Upper lobe of right lung (tissue), 1 donor: Measurements from ENCODE around the gene ANTXRL. TPM values are rescaled to one million over a fixed set of nuclear protein-coding genes. Genes with fewer than 3 reads are reported as not detected.

Experiments
- ATAC-seq: fragments of 200-7000 bp; cut with Tn5 transposase; one replicate; pipeline ENCODE4 v1.9.1; 2020; ENCODE audit warnings: mild to moderate bottlenecking, moderate library complexity
- DNase-seq: peaks from one replicate; pipeline ENCODE4 v3.0.0-alpha.2; 2020
- H3K27ac ChIP-seq: fragments of 200-600 bp; one replicate; pipeline ENCODE4 v1.8.0; 2022
- H3K27me3 ChIP-seq: fragments of 200-600 bp; one replicate; pipeline ENCODE4 v1.8.0; 2022; ENCODE audit warnings: mild to moderate bottlenecking
- H3K36me3 ChIP-seq: fragments of 200-600 bp; one replicate; pipeline ENCODE4 v1.8.0; 2022
- H3K4me1 ChIP-seq: fragments of 200-600 bp; one replicate; pipeline ENCODE4 v1.8.0; 2022
- H3K4me3 ChIP-seq: fragments of 200-600 bp; one replicate; pipeline ENCODE4 v1.8.0; 2022; ENCODE audit warnings: mild to moderate bottlenecking
- H3K9me3 ChIP-seq: fragments of 200-600 bp; one replicate; pipeline ENCODE4 v1.8.0; 2022
- intact Hi-C: fragments of 100-400 bp; cut with DNase I; formaldehyde crosslinking; loops from one replicate; pipeline ENCODE4 v1.11.0; 2022
- total RNA-seq: library from RNA; stranded (reverse); fragmentation: NEBNext Ultra II Directional; extraction: Animal tissue kit (Norgen Biotek cat#: 25700); gene quantifications from one replicate; pipeline ENCODE4 v1.2.1, GENCODE V29; 2021
- TF ChIP-seq, protein P1 (sequence below): fragments of 200-600 bp; IDR thresholded peaks from one replicate; pipeline ENCODE4 v1.8.0; 2022; ENCODE audit warnings: antibody characterized with exemption
- donor health status: DM: no; HTN: yes; CAD: no; lungs with severe emphysema.

The ANTXRL gene
- total RNA-seq, 1 donor from 2014 or later: not detected

DNA sequence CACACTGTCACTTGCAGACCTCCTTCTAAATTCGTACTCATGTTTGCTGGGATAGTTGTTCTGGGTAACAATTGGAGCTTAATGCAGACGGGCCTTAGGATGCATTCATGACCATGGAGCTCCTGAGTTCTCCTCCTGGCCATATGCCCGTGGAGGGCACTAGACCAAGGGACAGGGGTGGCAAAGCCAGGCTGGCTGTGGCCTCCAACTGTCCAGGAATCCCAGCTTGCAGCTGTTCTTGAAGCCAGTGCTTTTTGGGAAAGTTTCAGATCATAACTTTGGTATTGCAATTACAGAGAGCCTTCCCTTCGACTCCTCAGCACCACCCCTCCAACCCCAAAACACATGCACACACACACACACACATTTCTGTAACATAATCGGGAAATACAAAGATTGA, 30.6 kb downstream of the ANTXRL start:
- intact Hi-C loops: no loop called here
- no peak overlapping the region for H3K27ac ChIP-seq
- DNase-seq (no peak), ATAC-seq (no peak)
- H3K4me1 ChIP-seq: no peaks in the 10 kb centered on the region
- H3K4me3 ChIP-seq: no peak overlapping the region
- H3K9me3 ChIP-seq: no peaks in the 10 kb centered on the region
- TF ChIP-seq, protein P1, sequence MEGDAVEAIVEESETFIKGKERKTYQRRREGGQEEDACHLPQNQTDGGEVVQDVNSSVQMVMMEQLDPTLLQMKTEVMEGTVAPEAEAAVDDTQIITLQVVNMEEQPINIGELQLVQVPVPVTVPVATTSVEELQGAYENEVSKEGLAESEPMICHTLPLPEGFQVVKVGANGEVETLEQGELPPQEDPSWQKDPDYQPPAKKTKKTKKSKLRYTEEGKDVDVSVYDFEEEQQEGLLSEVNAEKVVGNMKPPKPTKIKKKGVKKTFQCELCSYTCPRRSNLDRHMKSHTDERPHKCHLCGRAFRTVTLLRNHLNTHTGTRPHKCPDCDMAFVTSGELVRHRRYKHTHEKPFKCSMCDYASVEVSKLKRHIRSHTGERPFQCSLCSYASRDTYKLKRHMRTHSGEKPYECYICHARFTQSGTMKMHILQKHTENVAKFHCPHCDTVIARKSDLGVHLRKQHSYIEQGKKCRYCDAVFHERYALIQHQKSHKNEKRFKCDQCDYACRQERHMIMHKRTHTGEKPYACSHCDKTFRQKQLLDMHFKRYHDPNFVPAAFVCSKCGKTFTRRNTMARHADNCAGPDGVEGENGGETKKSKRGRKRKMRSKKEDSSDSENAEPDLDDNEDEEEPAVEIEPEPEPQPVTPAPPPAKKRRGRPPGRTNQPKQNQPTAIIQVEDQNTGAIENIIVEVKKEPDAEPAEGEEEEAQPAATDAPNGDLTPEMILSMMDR: no peak
- no peaks in the 10 kb centered on the region for H3K36me3 ChIP-seq
- no peaks in the 10 kb centered on the region for H3K27me3 ChIP-seq

DNA sequence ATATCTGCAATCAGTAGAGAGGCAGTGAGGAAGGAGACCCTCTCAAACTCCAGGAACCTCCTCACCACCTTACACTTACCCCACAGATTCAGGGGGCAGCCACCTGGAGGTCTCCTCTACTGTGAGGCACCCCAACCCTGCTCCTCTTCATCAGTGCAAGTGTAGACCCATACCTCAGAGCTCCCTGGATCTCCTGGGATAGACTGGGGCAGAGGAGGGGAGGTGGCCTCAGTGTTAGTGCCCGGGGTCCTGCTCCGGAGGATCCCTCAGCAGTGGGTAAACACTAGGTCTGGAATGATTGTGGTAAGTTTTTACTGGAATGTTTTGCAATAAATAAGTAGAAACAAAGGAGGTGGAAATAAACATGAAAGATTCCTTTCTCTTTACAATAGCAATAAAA, 31.1 kb downstream of the ANTXRL start:
- TF ChIP-seq, protein P1: no peak
- intact Hi-C loops: no loop called here
- H3K36me3 ChIP-seq: no peaks in the 10 kb centered on the region
- no peak overlapping the region for H3K27ac ChIP-seq
- H3K9me3 ChIP-seq: no peaks in the 10 kb centered on the region
- no peaks in the 10 kb centered on the region for H3K4me1 ChIP-seq
- H3K4me3 ChIP-seq: no peak overlapping the region
- ATAC-seq (no peak), DNase-seq (no peak)
- no peaks in the 10 kb centered on the region for H3K27me3 ChIP-seq

DNA sequence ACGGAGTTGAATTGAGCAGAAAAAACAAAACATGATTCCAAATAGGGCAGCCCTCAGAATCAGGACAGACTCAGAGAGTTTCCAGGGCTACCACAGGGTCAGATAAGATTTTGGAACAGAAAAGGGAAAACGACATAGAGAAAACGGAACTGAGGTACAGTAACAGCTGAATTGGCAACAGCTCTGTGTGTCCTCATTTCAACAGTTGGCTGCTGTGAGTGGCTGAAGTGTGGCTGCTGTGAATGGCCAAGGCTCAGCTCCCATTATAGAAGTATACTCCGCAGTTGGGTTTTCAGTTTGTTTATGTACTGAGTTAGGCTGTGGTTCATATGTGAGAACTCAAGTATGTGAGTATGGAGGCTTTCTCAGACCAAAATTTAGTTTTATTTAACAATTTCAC, 32.0 kb downstream of the ANTXRL start:
- ATAC-seq (no peak), DNase-seq (no peak)
- H3K4me3 ChIP-seq: no peak overlapping the region
- intact Hi-C loops: no loop called here
- H3K36me3 ChIP-seq: no peaks in the 10 kb centered on the region
- no peaks in the 10 kb centered on the region for H3K4me1 ChIP-seq
- no peak overlapping the region for H3K27ac ChIP-seq
- no peaks in the 10 kb centered on the region for H3K9me3 ChIP-seq
- H3K27me3 ChIP-seq: no peaks in the 10 kb centered on the region
- TF ChIP-seq, protein P1: no peak

DNA sequence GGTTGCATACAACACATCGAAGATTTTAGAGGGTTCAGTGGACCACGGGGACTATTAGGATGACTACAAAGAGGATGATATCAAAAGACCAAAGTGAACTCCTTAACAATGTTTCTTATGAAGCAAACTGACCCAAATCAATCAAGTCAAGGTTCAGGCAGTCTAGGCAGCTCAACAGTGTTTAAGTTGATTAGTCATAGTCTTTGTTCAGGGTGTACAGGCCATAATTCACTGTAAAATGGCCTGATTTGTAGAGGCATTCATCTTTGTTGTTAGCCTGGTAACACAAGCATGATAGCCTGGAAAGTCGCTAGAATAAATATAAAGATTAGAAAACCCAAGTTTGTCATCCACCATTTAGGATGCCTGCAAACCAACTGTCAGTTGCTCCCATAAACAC, 32.6 kb downstream of the ANTXRL start:
- no peak overlapping the region for H3K4me3 ChIP-seq
- intact Hi-C loops: no loop called here
- no peaks in the 10 kb centered on the region for H3K36me3 ChIP-seq
- H3K27ac ChIP-seq: no peak overlapping the region
- H3K27me3 ChIP-seq: no peaks in the 10 kb centered on the region
- H3K9me3 ChIP-seq: no peaks in the 10 kb centered on the region
- TF ChIP-seq, protein P1: no peak
- no peaks in the 10 kb centered on the region for H3K4me1 ChIP-seq
- no peak for DNase-seq
- ATAC-seq: no peak

DNA sequence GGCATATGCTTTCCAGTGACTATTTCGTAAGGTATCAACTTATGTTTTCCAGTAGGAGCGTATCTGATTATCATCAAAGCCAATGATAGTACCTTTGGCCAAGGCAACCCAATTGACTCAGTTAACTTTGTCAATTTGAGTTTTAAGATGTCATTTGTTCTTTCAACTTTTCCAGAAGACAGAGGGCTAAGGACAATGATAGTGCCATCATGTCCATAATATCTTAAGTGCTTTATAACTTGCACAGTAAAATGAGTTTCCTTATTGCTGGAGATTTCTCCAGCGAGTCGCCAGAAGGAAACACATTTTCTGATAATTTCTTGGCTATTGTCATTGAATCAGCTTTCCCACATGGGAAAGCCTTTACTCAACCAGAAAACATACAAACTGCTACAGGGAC, 35.0 kb downstream of the ANTXRL start:
- Histone ChIP-seq H3K27ac (no peak overlapping the region), H3K27me3 (no peaks in the 10 kb centered on the region), H3K36me3 (no peaks in the 10 kb centered on the region), H3K9me3 (no peaks in the 10 kb centered on the region), H3K4me3 (no peak overlapping the region), H3K4me1 (no peaks in the 10 kb centered on the region)
- intact Hi-C loops: no loop called here
- ATAC-seq (no peak), DNase-seq (no peak)
- TF ChIP-seq, protein P1: no peak

DNA sequence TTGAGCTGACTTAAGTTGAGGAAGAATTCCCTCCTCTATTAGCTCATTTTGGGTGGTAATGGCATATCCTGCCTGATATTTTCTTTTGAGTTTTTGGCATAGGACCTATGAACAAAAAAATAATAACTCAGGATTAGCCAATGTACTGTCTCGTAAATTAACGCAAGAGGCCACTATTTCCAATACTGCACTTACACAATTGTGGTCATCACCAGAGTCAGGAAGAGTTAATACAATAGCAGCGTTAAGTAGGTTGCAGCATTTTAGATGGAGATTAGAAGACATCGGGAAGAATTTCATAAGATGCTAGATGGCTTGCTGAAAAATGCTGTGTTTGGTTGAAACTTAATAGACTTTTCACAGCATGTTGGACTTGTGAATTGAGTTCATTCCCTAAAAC, 36.4 kb downstream of the ANTXRL start:
- H3K4me1 ChIP-seq: no peaks in the 10 kb centered on the region
- TF ChIP-seq, protein P1: no peak

More for the DNA sequence above, 36.4 kb downstream of the ANTXRL start:
- Histone ChIP-seq H3K4me3 (no peak overlapping the region), H3K27ac (no peak overlapping the region), H3K36me3 (no peaks in the 10 kb centered on the region), H3K9me3 (no peaks in the 10 kb centered on the region), H3K27me3 (no peaks in the 10 kb centered on the region)
- DNase-seq (no peak), ATAC-seq (no peak)
- intact Hi-C loops: no loop called here
